KG1 (cell line): ENCODE data around the gene KRT28.
"Not testable (repeated sequence)": the region's sequence is repeated elsewhere in the genome, so short reads cannot be mapped to it uniquely, and the experiment has no call there.

ENCODE experiments used
- DNase-seq: peaks from one replicate; lab custom pipeline; 2025; lab: John Stamatoyannopoulos, UW

Gene KRT28

DNA sequence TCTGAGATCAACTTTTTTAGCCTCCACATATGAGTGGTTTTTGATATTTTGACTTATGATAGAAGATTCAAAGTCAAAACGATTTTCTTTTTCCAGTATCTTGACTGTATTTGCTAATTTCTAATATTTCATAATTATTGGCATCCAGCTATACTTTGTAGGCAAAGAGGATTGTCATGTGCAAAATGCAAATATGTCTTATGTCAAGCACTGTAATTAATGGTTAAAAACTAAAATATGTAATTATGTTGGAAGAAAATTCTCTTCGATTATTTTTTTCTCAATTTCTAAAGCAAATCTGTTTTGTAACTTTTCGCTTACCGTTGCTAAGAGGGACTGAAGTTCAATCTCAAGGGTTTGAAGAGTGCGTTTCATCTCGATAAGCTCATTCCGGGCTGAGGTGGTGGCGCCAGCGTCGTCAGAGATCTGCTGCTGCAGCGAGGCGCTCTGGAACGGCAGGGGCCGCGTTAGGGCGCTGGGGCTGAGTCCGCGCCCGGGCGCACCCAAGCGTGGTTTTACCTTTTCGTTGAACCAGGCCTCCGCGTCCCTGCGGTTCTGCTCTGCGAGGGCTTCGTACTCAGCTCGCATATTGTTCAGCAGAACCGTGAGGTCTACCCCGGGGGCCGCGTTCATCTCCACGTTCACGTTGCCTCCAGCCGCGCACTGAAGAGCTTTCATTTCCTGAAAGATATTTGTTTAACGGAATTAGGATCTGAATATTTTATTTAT, 20.4 kb downstream of the KRT28 start:
- DNase-seq = no peak

DNA sequence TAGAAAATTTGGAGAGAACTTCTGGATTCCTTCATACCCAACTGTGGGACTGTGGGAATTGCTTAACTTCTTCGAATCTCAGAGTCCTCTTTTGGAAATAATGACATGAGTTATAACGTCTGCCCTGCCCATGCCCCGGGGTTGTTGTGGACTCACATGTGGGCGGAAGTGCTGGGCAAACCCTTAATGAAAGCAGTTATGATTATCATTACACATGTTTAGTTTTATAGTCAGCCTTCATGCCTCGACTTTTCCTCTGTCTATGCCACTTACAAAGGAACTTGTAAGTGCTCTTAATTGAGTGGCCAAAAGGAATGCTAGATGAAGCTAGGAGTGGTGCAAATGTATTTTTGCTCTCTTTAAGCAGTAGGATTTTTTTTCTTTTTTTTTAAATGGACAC, 21.3 kb downstream of the KRT28 start:
- DNase-seq = no peak

DNA sequence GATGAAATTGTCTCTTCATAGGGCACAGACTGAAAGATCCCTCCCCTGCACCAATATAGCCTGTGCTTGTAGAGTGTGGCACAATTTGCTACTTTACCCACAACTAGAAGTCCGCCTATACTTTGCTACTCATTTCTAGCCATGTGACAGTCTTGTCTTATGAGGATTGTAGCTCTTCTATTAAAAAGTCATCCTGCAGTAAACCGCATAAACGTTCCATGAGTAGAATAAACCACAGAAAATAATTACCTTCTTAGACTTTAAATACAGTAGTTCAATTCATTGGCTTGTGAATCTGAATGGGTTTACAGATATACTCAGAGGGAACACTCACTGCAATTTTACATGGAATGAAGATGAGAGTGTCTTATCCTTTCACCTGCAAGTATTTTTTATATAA, 21.8 kb downstream of the KRT28 start:
- no peak for DNase-seq

- no peak for DNase-seq
Measured at GRCh38 chr17:40777459-40777858, 22.3 kb downstream of the KRT28 start.

- no peak for DNase-seq
Measured at GRCh38 chr17:40775945-40776344, 23.8 kb downstream of the KRT28 start.

GRCh38 chr17:40772101-40772500, 27.7 kb downstream of the KRT28 start, which contains the start of gene KRT26:
TSS of gene KRT26 (minus strand) at chr17:40772201. CDS start at chr17:40772113, 88 bp downstream.
- no peak for DNase-seq

DNA sequence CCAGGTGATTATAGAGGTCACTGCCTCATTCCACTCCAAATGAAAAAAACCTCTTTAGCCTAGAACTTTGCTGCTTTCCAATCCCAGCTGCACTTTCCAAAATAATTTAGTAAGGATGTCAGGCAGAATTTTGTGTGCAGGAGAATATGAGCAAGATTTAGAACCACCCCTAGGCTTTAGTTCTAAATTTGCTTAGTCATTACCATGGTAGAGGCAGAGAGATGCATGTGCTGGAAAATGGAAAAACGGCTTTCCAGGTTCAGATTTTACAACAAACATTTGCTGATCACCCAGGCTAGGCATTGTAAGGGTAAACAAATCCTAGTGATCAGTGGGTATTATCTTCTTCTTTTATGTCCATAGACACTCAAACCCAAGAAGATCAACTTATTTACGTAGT, 34.1 kb downstream of the KRT28 start:
- no peak for DNase-seq

DNA sequence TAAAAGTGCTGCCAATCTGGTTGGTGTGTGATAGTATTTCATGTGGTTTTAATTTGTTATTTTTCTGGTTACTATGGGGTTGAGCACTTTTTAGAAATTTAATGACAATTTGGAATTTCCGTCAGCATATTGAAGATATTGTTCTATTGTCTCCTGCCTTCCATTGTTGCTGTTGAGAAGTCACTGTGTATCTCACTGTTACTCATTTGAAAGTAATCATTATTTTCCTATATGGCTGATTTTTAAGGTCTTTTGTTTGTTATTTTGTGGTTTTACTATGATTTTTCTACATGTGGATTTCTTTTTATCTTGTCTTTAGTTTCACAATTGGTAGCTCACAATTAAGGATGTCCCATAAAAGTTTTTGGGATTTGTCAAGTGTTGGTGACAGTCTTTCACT, 36.0 kb downstream of the KRT28 start:
- DNase-seq = no peak

DNA sequence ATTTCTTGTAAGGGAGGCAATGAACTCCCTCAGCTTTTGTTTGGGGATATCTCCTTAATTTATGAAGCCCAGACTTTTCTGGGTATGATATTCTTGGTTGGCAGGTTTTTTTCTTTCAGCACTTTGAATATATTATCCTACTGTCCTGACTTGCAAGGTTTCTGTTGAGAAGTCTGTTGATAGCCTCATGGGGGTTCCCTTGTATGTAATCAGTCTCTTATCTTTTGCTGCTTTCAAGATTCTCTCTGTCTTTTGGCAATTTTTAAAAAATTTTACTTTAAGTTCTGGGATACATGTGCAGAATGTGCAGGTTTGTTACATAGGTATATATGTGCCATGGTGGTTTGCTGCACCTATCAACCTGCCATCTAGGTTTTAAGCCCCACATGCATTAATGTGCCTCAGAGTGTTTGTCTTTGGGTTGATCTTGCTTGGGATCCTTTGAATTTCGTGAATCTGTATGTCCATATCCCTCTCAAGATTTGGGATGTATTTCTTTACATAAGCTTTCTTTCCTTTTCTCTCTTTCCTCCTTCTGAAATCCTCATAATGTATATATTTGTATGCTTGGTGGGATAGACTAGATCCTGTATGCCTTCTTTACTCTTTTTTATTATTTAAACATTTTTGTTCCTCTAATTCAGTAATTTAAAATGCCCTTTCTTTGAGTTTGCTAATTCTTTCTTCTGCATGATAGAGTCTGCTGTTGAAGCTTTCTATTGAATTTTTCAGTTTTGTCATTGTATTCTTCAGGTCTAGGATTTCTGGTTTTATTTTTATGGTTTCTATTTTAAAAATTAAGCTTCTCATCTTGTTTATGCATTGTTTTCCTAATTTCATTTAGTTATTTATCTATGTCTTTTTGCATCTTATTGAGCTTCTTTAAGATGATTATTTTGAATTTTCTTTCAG, 39.4 kb downstream of the KRT28 start:
- DNase-seq = no peak

DNA sequence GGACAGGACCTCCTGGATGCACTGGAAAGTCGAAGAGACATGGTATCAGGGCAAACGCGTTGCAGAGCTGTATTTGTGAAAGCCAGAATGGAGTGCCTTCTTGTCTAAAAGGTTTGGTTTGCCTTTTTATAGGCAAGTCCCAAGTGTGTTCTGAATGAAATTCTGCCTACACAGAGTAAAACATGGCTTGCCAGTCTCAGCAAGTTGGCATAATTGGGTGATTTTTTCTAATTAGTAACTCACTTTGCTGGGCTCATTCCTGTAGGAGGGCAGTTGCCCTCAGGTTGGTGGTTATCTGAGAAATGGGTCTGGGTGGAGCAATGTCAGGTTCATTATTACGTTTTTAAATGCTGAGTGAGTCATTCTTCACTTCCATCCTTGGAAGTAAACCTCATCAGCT, 44.5 kb downstream of the KRT28 start, which contains the start of gene KRT25:
TSS of gene KRT25 (minus strand) at position 101 of the 400 bp plus-strand sequence. CDS start at position 41, 60 bp downstream.
- no peak for DNase-seq

- DNase-seq = no peak
Measured at GRCh38 chr17:40753804-40754203, 46.0 kb downstream of the KRT28 start.

DNA sequence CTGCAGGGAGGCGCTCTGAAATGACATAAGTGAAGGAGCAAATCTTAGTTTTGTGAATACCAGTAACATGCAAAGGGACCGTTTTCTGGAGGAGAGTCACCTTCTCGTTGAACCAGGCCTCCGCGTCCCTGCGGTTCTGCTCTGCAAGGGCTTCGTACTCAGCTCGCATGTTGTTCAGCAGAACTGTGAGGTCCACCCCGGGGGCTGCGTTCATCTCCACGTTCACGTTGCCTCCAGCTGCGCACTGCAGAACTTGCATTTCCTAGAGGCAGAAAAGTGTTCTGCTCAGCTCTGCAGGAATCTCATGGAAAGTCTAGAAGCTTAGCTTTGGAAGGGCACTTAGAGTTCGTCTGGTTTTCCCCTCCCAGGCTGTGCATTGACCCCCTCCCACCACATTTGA, 48.7 kb downstream of the KRT28 start:
- no peak for DNase-seq

DNA sequence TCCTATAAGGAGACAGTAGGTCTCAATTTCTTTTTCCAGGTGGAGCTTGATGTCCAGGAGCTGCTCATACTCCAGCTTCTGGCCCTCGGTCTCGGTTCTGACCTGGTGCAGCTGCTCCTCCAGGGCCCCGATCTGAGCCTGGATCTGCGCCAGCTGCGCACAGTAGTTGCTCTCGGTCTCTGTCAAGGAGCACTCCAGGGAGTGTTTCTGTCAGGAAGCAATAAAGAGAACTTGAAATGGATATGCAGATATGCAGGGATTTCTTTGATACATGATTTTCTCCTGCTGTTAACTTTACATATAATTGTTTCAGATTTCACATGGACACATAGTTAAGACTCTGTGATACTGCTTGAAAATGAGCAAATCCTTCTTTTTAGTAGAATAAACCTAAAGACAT, 49.4 kb downstream of the KRT28 start:
- no peak for DNase-seq

- DNase-seq = not testable (repeated sequence)
Measured at GRCh38 chr17:40748666-40749065, 51.1 kb downstream of the KRT28 start.
